Measurements from ENCODE around the gene RBP2. TPM values are rescaled to one million over a fixed set of nuclear protein-coding genes. Genes with fewer than 3 reads are reported as not detected.

Gene RBP2
- total and polyA plus RNA-seq, 2 of the 8 experiments (the other 6 are each of a cell fraction or from before 2014, with no cell fraction given), result not detected

DNA sequence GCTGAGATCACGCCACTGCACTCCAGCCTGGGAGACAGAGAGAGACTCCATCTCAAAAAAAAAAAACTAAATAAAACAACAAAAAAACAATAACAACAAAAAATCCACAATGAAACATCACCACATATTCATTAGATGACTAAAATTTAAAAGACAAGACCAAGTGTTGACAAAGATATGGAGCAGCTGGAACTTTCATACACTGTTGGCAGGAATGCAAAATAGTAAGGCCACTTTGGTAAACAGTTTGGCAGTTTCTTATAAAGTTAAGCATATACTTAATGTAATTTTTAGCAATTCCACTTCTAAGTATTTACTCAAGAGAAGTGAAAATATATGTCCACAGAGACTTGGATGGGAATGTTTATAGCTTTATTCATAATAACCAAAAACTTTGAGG is 43.2 kb downstream of the RBP2 start (continued):
- TF ChIP-seq POU5F1 (IDR thresholded peaks at IDR 0.05; ENCODE audit: low read depth, low read length) (no peak), RBBP5 (IDR thresholded peaks at IDR 0.05; ENCODE audit: borderline replicate concordance, low read depth, low read length) (no peak), RNF2 (IDR thresholded peaks at IDR 0.05; ENCODE audit: borderline replicate concordance, low read depth, low read length, missing control alignments, poor library complexity, severe bottlenecking) (no peak), SIRT6 (IDR thresholded peaks at IDR 0.05; ENCODE audit: low read length) (no peak)
- TF ChIP-seq, protein P1, sequence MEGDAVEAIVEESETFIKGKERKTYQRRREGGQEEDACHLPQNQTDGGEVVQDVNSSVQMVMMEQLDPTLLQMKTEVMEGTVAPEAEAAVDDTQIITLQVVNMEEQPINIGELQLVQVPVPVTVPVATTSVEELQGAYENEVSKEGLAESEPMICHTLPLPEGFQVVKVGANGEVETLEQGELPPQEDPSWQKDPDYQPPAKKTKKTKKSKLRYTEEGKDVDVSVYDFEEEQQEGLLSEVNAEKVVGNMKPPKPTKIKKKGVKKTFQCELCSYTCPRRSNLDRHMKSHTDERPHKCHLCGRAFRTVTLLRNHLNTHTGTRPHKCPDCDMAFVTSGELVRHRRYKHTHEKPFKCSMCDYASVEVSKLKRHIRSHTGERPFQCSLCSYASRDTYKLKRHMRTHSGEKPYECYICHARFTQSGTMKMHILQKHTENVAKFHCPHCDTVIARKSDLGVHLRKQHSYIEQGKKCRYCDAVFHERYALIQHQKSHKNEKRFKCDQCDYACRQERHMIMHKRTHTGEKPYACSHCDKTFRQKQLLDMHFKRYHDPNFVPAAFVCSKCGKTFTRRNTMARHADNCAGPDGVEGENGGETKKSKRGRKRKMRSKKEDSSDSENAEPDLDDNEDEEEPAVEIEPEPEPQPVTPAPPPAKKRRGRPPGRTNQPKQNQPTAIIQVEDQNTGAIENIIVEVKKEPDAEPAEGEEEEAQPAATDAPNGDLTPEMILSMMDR (IDR thresholded peaks at IDR 0.05; ENCODE audit: control extremely low read depth in 1 of 3, insufficient read depth in 1 of 3, low read depth in 1 of 3, low read length in 3 of 3), result no peak
